GM19455 (cell line): ENCODE measurements around the gene GALC.
A peak's percentile ranks its signal among the peaks of the same experiment; 100 is the strongest.

Source experiments
- ATAC-seq: cut with Tn5 transposase; IDR thresholded peaks from one replicate; pipeline ENCODE4 v1.9.1; 2021; ENCODE audit not compliant: unreplicated experiment

The GALC gene

GRCh38 chr14:87960013-87960787 lies 32.8 kb downstream of the GALC start:
- ATAC-seq: no peak

- ATAC-seq: no peak
Observed at GRCh38 chr14:87955501-87955900, 37.5 kb downstream of the GALC start.

GRCh38 chr14:87952307-87953094 lies 40.5 kb downstream of the GALC start:
- peak; percentile 85 for ATAC-seq

- no peak for ATAC-seq
Observed at GRCh38 chr14:87944987-87945604, 47.9 kb downstream of the GALC start.

GRCh38 chr14:87940894-87941293 lies 52.1 kb downstream of the GALC start:
- no peak for ATAC-seq

GRCh38 chr14:87940382-87940781 lies 52.6 kb downstream of the GALC start:
- peak; percentile 97 for ATAC-seq

GRCh38 chr14:87935886-87936285 lies 57.1 kb downstream of the GALC start:
- ATAC-seq: no peak

GRCh38 chr14:87935081-87935828 lies 57.7 kb downstream of the GALC start:
- no peak for ATAC-seq

- ATAC-seq: no peak
Observed at GRCh38 chr14:87934185-87934584, 58.8 kb downstream of the GALC start.

- no peak for ATAC-seq
Observed at GRCh38 chr14:87916886-87917275, 76.1 kb downstream of the GALC start.

GRCh38 chr14:87916103-87916885 lies 76.7 kb downstream of the GALC start:
- no peak for ATAC-seq

- ATAC-seq: no peak
Observed at GRCh38 chr14:87908550-87908949, 84.4 kb downstream of the GALC start.

- no peak for ATAC-seq
Observed at GRCh38 chr14:87901652-87902051, 91.3 kb downstream of the GALC start.

- no peak for ATAC-seq
Observed at GRCh38 chr14:87901236-87901635, 91.7 kb downstream of the GALC start.

- no peak for ATAC-seq
Observed at GRCh38 chr14:87899228-87899627, 93.8 kb downstream of the GALC start.

GRCh38 chr14:87898301-87898700 lies 94.7 kb downstream of the GALC start:
- no peak for ATAC-seq

- peak; percentile 77 for ATAC-seq
Observed at GRCh38 chr14:87896393-87897380, 96.3 kb downstream of the GALC start.

GRCh38 chr14:87894920-87895319 lies 98.1 kb downstream of the GALC start:
- no peak for ATAC-seq

- ATAC-seq: no peak
Observed at GRCh38 chr14:87892763-87893162, 100.2 kb downstream of the GALC start.
